ENCODE measurements around the gene EIF4A2. TPM values are rescaled to one million over a fixed set of nuclear protein-coding genes. Genes with fewer than 3 reads are reported as not detected.

EIF4A2 gene
- total RNA-seq, 1 donor from 2014 or later: 405 TPM

- Histone ChIP-seq H3K36me3 (no peaks in the 10 kb centered on the region), H3K4me3 (no peak overlapping the region), H3K4me1 (no peaks in the 10 kb centered on the region), H3K27ac (no peak overlapping the region), H3K9me3 (no peaks in the 10 kb centered on the region), H3K27me3 (no peaks in the 10 kb centered on the region)
- intact Hi-C loops (cut with DNase I): no loop called here
- ATAC-seq: no peak
- no peak for TF ChIP-seq CTCF (IDR thresholded peaks at IDR 0.05)
- no peak for DNase-seq
Measured at GRCh38 chr3:186751480-186751879, 31.9 kb upstream of the EIF4A2 start.

- Histone ChIP-seq H3K27me3 (no peaks in the 10 kb centered on the region), H3K27ac (no peak overlapping the region), H3K36me3 (no peaks in the 10 kb centered on the region), H3K4me3 (no peak overlapping the region), H3K4me1 (no peaks in the 10 kb centered on the region), H3K9me3 (no peaks in the 10 kb centered on the region)
- ATAC-seq: no peak
- DNase-seq: no peak
- intact Hi-C loops (cut with DNase I): no loop called here
- no peak for TF ChIP-seq CTCF (IDR thresholded peaks at IDR 0.05)
Measured at GRCh38 chr3:186754006-186754405, 29.4 kb upstream of the EIF4A2 start.

GRCh38 chr3:186754871-186755270 lies 28.5 kb upstream of the EIF4A2 start:
- H3K27me3 ChIP-seq: no peaks in the 10 kb centered on the region
- DNase-seq (no peak), ATAC-seq (no peak)
- H3K4me3 ChIP-seq: no peak overlapping the region
- H3K27ac ChIP-seq: no peak overlapping the region
- H3K4me1 ChIP-seq: no peaks in the 10 kb centered on the region
- H3K36me3 ChIP-seq: no peaks in the 10 kb centered on the region
- no peaks in the 10 kb centered on the region for H3K9me3 ChIP-seq
- TF ChIP-seq CTCF (IDR thresholded peaks at IDR 0.05): no peak
- intact Hi-C loops (cut with DNase I): no loop called here

- H3K4me3 ChIP-seq: no peak overlapping the region
- intact Hi-C loops (cut with DNase I): no loop called here
Measured at GRCh38 chr3:186757214-186757613, 26.2 kb upstream of the EIF4A2 start.

GRCh38 chr3:186757686-186758220 lies 25.6 kb upstream of the EIF4A2 start:
- TF ChIP-seq CTCF (IDR thresholded peaks at IDR 0.05): no peak
- ATAC-seq: no peak
- no peak overlapping the region for H3K4me3 ChIP-seq
- H3K4me1 ChIP-seq: no peaks in the 10 kb centered on the region
- intact Hi-C loops (cut with DNase I): no loop called here
- no peaks in the 10 kb centered on the region for H3K36me3 ChIP-seq
- no peaks in the 10 kb centered on the region for H3K9me3 ChIP-seq
- H3K27ac ChIP-seq: no peak overlapping the region
- no peak for DNase-seq
- no peaks in the 10 kb centered on the region for H3K27me3 ChIP-seq

More at GRCh38 chr3:186757214-186757613, 26.2 kb upstream of the EIF4A2 start:
- Histone ChIP-seq H3K36me3 (no peaks in the 10 kb centered on the region), H3K27me3 (no peaks in the 10 kb centered on the region), H3K4me1 (no peaks in the 10 kb centered on the region), H3K27ac (no peak overlapping the region), H3K9me3 (no peaks in the 10 kb centered on the region)
- TF ChIP-seq CTCF (IDR thresholded peaks at IDR 0.05): no peak
- DNase-seq (no peak), ATAC-seq (no peak)

All from upper lobe of right lung (tissue), 1 donor.